H1 (cell line): Measurements from ENCODE around the gene USH2A. TPM values are rescaled to one million over a fixed set of nuclear protein-coding genes. Genes with fewer than 3 reads are reported as not detected.

Experiments
- CTCF ChIA-PET: fragments of 300-600 bp; sonication (Branson Sonifier 250); formaldehyde crosslinking; loops from one replicate; lab custom pipeline; 2021; ENCODE audit not compliant: partially characterized antibody; lab: Charles Lee
- POLR2A ChIA-PET: fragments of 300-600 bp; sonication (Branson Sonifier 250); formaldehyde crosslinking; loops from one replicate; lab custom pipeline; 2021; ENCODE audit warnings: inconsistent platforms; ENCODE audit not compliant: partially characterized antibody; lab: Charles Lee
- DNase-seq, 2 experiments: peaks; one replicate each; pipeline versions ENCODE4 v3.0.0 to v3.0.0-alpha.2; 2010 to 2022; ENCODE audit warnings: low spot score in 2 of 2, low read depth in 1 of 2, mixed read lengths in 1 of 2
- FAIRE-seq: peaks from 2 replicates; lab custom pipeline; 2011; peaks lifted over from hg19 to GRCh38; lab: Jason Lieb, UNC
- H2AFZ ChIP-seq: 2 replicates; pipeline ENCODE4 v1.8.1; 2012; ENCODE audit warnings: low read length, inconsistent platforms
- H2AK5ac ChIP-seq: 2 replicates; pipeline ENCODE4 v1.6.1; 2013; ENCODE audit warnings: low read depth, low read length
- H2BK120ac ChIP-seq: replicated peaks from 2 replicates; pipeline ENCODE3; 2013; ENCODE audit warnings: low read depth, low read length, inconsistent platforms
- H2BK12ac ChIP-seq: 2 replicates; pipeline ENCODE4 v1.6.1; 2013; ENCODE audit warnings: low read depth, low read length
- H2BK15ac ChIP-seq: 2 replicates; pipeline ENCODE4 v1.6.1; 2013; ENCODE audit warnings: low read length
- H2BK20ac ChIP-seq: 2 replicates; pipeline ENCODE4 v1.6.1; 2013; ENCODE audit warnings: low read length
- H2BK5ac ChIP-seq: 2 replicates; pipeline ENCODE4 v1.6.1; 2013; ENCODE audit warnings: low read depth, low read length
- H3K14ac ChIP-seq: 2 replicates; pipeline ENCODE4 v1.6.1; 2013; ENCODE audit warnings: inconsistent platforms; ENCODE audit not compliant: insufficient read length
- H3K18ac ChIP-seq: 2 replicates; pipeline ENCODE4 v1.6.1; 2013; ENCODE audit warnings: low read length; ENCODE audit errors: extremely low read depth
- H3K23ac ChIP-seq: 2 replicates; pipeline ENCODE4 v1.6.1; 2013; ENCODE audit warnings: inconsistent platforms; ENCODE audit not compliant: insufficient read length
- H3K23me2 ChIP-seq: 2 replicates; pipeline ENCODE4 v1.6.1; 2013; ENCODE audit warnings: low read depth, low read length
- H3K27ac ChIP-seq: 2 replicates; pipeline ENCODE4 v1.6.1; 2011; ENCODE audit warnings: low read depth, low read length, inconsistent platforms
- H3K27me3 ChIP-seq, 4 experiments: replicated peaks in 1 of 4; 1 replicate in 1 of 4; 2 replicates in 3 of 4; pipeline versions ENCODE4 v1.6.1 to v1.8.1; 2011 to 2013; ENCODE audit warnings: low read length in 3 of 4, mild to moderate bottlenecking in 3 of 4, inconsistent platforms in 2 of 4, mixed read lengths in 2 of 4, moderate library complexity in 1 of 4; ENCODE audit not compliant: control insufficient read depth in 3 of 4, insufficient read depth in 3 of 4; ENCODE audit errors: extremely low read depth in 1 of 4
- H3K36me3 ChIP-seq, 4 experiments: 2 replicates each; pipeline versions ENCODE4 v1.6.1 to v1.8.1; 2011 to 2013; ENCODE audit warnings: mild to moderate bottlenecking in 4 of 4, low read length in 3 of 4, moderate library complexity in 2 of 4, control low read depth in 1 of 4, inconsistent platforms in 1 of 4; ENCODE audit not compliant: insufficient read depth in 4 of 4, control insufficient read depth in 2 of 4
- H3K4ac ChIP-seq: replicated peaks from 2 replicates; pipeline ENCODE3; 2013; ENCODE audit warnings: low read length, low read depth, mixed read lengths, inconsistent platforms; ENCODE audit not compliant: insufficient read length
- H3K4me1 ChIP-seq, 4 experiments: replicated peaks in 1 of 4; 1 replicate in 1 of 4; 2 replicates in 3 of 4; pipeline versions ENCODE4 v1.6.1 to v1.8.1; 2011 to 2013; ENCODE audit warnings: low read length in 3 of 4, inconsistent platforms in 2 of 4, mixed read lengths in 1 of 4; ENCODE audit not compliant: insufficient read depth in 4 of 4, control insufficient read depth in 3 of 4
- H3K4me2 ChIP-seq, 2 experiments: 2 replicates each; pipeline versions ENCODE4 v1.6.1 to v1.8.1; 2011 to 2013; ENCODE audit warnings: low read depth in 2 of 2, low read length in 2 of 2, control low read depth in 1 of 2, inconsistent platforms in 1 of 2, mild to moderate bottlenecking in 1 of 2; ENCODE audit not compliant: insufficient read depth in 1 of 2
- H3K4me3 ChIP-seq, 4 experiments: fragments of 200-600, 300-600 bp in 1 of 4; sonication (generic), shearing (Covaris generic), sonication (Bioruptor Twin) in 1 of 4; 2 replicates each; pipeline versions ENCODE4 v1.5.1 to v1.8.1; 2011 to 2016; ENCODE audit warnings: low read length in 4 of 4, low read depth in 3 of 4, control low read depth in 2 of 4, inconsistent platforms in 2 of 4, mild to moderate bottlenecking in 2 of 4, mixed read lengths in 1 of 4, moderate library complexity in 1 of 4; ENCODE audit not compliant: insufficient read depth in 2 of 4; ENCODE audit errors: extremely low read depth in 1 of 4
- H3K56ac ChIP-seq: replicated peaks from 2 replicates; pipeline ENCODE3; 2013; ENCODE audit warnings: low read depth, mild to moderate bottlenecking, mixed read lengths, low read length, inconsistent platforms; ENCODE audit not compliant: insufficient read length
- H3K79me1 ChIP-seq: 2 replicates; pipeline ENCODE4 v1.6.1; 2013; ENCODE audit warnings: low read depth, low read length, control low read depth
- H3K79me2 ChIP-seq, 2 experiments: 2 replicates each; pipeline versions ENCODE4 v1.6.1 to v1.8.1; 2012 to 2013; ENCODE audit warnings: low read length in 2 of 2, mild to moderate bottlenecking in 2 of 2, inconsistent platforms in 1 of 2; ENCODE audit not compliant: insufficient read depth in 2 of 2, control insufficient read depth in 1 of 2
- H3K9ac ChIP-seq, 4 experiments: replicated peaks in 1 of 4; 1 replicate in 1 of 4; 2 replicates in 3 of 4; pipeline versions ENCODE4 v1.6.1 to v1.8.1; 2011 to 2013; ENCODE audit warnings: low read depth in 3 of 4, low read length in 3 of 4, control low read depth in 2 of 4, mild to moderate bottlenecking in 2 of 4, moderate library complexity in 2 of 4, inconsistent platforms in 1 of 4; ENCODE audit errors: extremely low read depth in 1 of 4
- H3K9me3 ChIP-seq, 2 experiments: 2 replicates each; pipeline versions ENCODE4 v1.6.1 to v1.8.1; 2012 to 2013; ENCODE audit warnings: mild to moderate bottlenecking in 2 of 2, moderate library complexity in 2 of 2, control low read depth in 1 of 2, inconsistent platforms in 1 of 2, low read depth in 1 of 2, low read length in 1 of 2, mixed read lengths in 1 of 2; ENCODE audit not compliant: insufficient read depth in 2 of 2
- H4K20me1 ChIP-seq, 2 experiments: replicated peaks in 1 of 2; 2 replicates each; pipeline versions ENCODE3 to v1.8.1; 2011 to 2013; ENCODE audit warnings: inconsistent platforms in 2 of 2, low read length in 2 of 2, mild to moderate bottlenecking in 1 of 2; ENCODE audit not compliant: insufficient read depth in 2 of 2, control insufficient read depth in 1 of 2
- H4K5ac ChIP-seq: 2 replicates; pipeline ENCODE4 v1.6.1; 2013; ENCODE audit warnings: low read length, low read depth, mixed read lengths, inconsistent platforms; ENCODE audit not compliant: insufficient read length
- H4K8ac ChIP-seq: 2 replicates; pipeline ENCODE4 v1.8.0; 2013; ENCODE audit warnings: mild to moderate bottlenecking, moderate library complexity, low read length, inconsistent platforms; ENCODE audit not compliant: insufficient read depth; ENCODE audit errors: extremely low read depth
- H4K91ac ChIP-seq: replicated peaks from 2 replicates; pipeline ENCODE3; 2013; ENCODE audit warnings: low read length, mixed read lengths, inconsistent platforms; ENCODE audit not compliant: insufficient read length
- CBX5 ChIP-seq: fragments of 300-800, 300-1000 bp; sonication (generic); IDR thresholded peaks from 2 replicates; pipeline ENCODE4 v1.7.1; 2016; ENCODE audit warnings: antibody characterized with exemption, low read length, low read depth
- SRF ChIP-seq: IDR thresholded peaks from 2 replicates; pipeline ENCODE4 v1.6.1; 2011; ENCODE audit warnings: mild to moderate bottlenecking, low read depth, low read length, moderate library complexity
- TBP ChIP-seq: IDR thresholded peaks from 2 replicates; pipeline ENCODE4 v1.6.1; 2011; ENCODE audit warnings: low read depth, low read length, improper control_type of control experiment
- WGBS, 2 experiments: shearing (Covaris generic) in 1 of 2; methylation state at CpG; one replicate each; pipeline versions ENCODE4 v1.1.6 to v1.1.7; 2013 to 2015; ENCODE audit warnings: low lambda C conversion rate in 2 of 2, mixed read lengths in 2 of 2, inconsistent platforms in 1 of 2, low coverage in 1 of 2, missing lambda C conversion rate in 1 of 2; ENCODE audit not compliant: insufficient replicate concordance in 2 of 2, insufficient coverage in 1 of 2, insufficient read length in 1 of 2; ENCODE audit errors: extremely low coverage in 1 of 2, missing lambda C conversion rate in 1 of 2; 5-methylcytosine and 5-hydroxymethylcytosine counted together
- polyA plus RNA-seq, 7 experiments: library from polyadenylated mRNA; depleted of rRNA in 3 of 7; stranded (reverse) in 5 of 7; unstranded in 2 of 7; fragments of >200 nt in 5 of 7; fragments of 200-250 nt in 2 of 7; gene quantifications; 1 replicate in 5 of 7; 2 replicates in 1 of 7; 4 replicates in 1 of 7; pipeline versions ENCODE4 v1.2.1 to v1.2.3, GENCODE V29; 2011 to 2013; ENCODE audit warnings: missing spikeins in 2 of 7, mixed read lengths in 2 of 7
- total RNA-seq: library from RNA; stranded (reverse); fragmentation: NEBNext Ultra II Directional; extraction: Animal tissue kit (Norgen Biotek cat#: 25700); gene quantifications from 2 replicates; pipeline ENCODE4 v1.2.1, GENCODE V29; 2021

Gene USH2A
- total and polyA plus RNA-seq, 2 of the 8 experiments (the other 6 are each of a cell fraction or from before 2014, with no cell fraction given): 0.02 to 0.17 TPM

DNA sequence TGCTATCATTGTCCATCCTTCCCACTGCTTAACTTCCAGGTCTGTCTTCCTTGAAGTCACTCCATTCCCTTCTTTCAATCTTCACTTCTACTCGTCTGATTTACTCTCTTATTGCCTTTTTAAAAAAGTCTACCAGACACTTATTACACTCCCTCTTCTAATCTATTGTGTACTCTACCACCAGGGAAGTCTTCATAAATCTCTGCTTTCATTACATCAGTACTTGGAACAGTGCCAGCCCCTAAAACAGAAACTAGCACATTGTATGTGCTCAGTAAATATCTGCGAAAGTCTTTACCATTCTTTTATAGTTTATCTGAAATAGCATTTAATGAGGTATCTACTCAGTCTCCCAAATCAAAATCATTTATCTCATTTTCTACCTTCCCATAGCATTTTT, 236.4 kb downstream of the USH2A start:
- POLR2A ChIA-PET: no interaction called here
- CTCF ChIA-PET: no interaction called here
- no peak for TF ChIP-seq TBP
- no peak for TF ChIP-seq SRF
- TF ChIP-seq CBX5: no peak
- FAIRE-seq: no peak
- no peak overlapping the region for H2BK5ac ChIP-seq
- no peak overlapping the region for H3K4me3 ChIP-seq
- no peak overlapping the region for H3K9ac ChIP-seq
- no peak overlapping the region for H3K4me2 ChIP-seq
- no peak overlapping the region for H3K4ac ChIP-seq
- peaks cover 2 to 9% (median 6%) of the 10 kb centered on the region in 4 experiments; a peak in 4 of 7 replicates for H3K4me1 ChIP-seq
- H3K14ac ChIP-seq: no peak overlapping the region
- H3K23me2 ChIP-seq: no peaks in the 10 kb centered on the region
- H3K56ac ChIP-seq: no peak overlapping the region
- no peaks in the 10 kb centered on the region for H3K79me2 ChIP-seq
- no peak overlapping the region for H2AFZ ChIP-seq
- H3K27me3 ChIP-seq: no peaks in the 10 kb centered on the region
- 88% methylated on average over 2 of the region's 2 CpGs; no CpG with 5 or more reads in 1 of the 2 experiments for WGBS, 2 experiments
- H3K18ac ChIP-seq: no peak overlapping the region
- H3K27ac ChIP-seq: no peak overlapping the region
- no peak overlapping the region for H2BK20ac ChIP-seq
- no peak overlapping the region for H2BK12ac ChIP-seq
- no peak overlapping the region for H4K8ac ChIP-seq
- H3K23ac ChIP-seq: no peak overlapping the region
- H4K91ac ChIP-seq: no peak overlapping the region
- DNase-seq: no peak
- H4K20me1 ChIP-seq: no peaks in the 10 kb centered on the region
- no peaks in the 10 kb centered on the region for H3K9me3 ChIP-seq
- H2AK5ac ChIP-seq: no peak overlapping the region
- H4K5ac ChIP-seq: no peak overlapping the region
- H3K36me3 ChIP-seq: no peaks in the 10 kb centered on the region
- H2BK15ac ChIP-seq: no peak overlapping the region
- H2BK120ac ChIP-seq: no peak overlapping the region
- H3K79me1 ChIP-seq: no peaks in the 10 kb centered on the region
